GM23248 (cell line): Measurements from ENCODE around the gene CLPTM1L. TPM values are rescaled to one million over a fixed set of nuclear protein-coding genes. Genes with fewer than 3 reads are reported as not detected.
"Not testable (repeated sequence)": the region's sequence is repeated elsewhere in the genome, so short reads cannot be mapped to it uniquely, and the experiment has no call there.

Source experiments
- DNase-seq: peaks from one replicate; pipeline ENCODE4 v3.0.0-alpha.2; 2015
- H2AFZ ChIP-seq: fragments of 200-600 bp; sonication (generic); 2 replicates; pipeline ENCODE4 v1.6.1; 2016; ENCODE audit warnings: antibody characterized with exemption
- H3F3A ChIP-seq: fragments of 200-600 bp; sonication (generic); 2 replicates; pipeline ENCODE4 v1.6.1; 2016; ENCODE audit warnings: mild to moderate bottlenecking, antibody characterized with exemption, mixed run types; ENCODE audit not compliant: insufficient read depth
- H3K27ac ChIP-seq: fragments of 200-600 bp; sonication (generic); 2 replicates; pipeline ENCODE4 v1.5.1; 2016; ENCODE audit warnings: mild to moderate bottlenecking
- H3K27me3 ChIP-seq: fragments of 200-600 bp; sonication (generic); replicated peaks from 2 replicates; pipeline ENCODE4 v1.6.1; 2016; ENCODE audit warnings: mild to moderate bottlenecking; ENCODE audit not compliant: insufficient read depth
- H3K36me3 ChIP-seq: fragments of 200-600 bp; sonication (generic); 2 replicates; pipeline ENCODE4 v1.6.1; 2016; ENCODE audit warnings: low read depth, mild to moderate bottlenecking
- H3K4me1 ChIP-seq: fragments of 200-600 bp; sonication (generic); 2 replicates; pipeline ENCODE4 v1.6.1; 2016; ENCODE audit warnings: mild to moderate bottlenecking; ENCODE audit not compliant: insufficient read depth
- H3K4me2 ChIP-seq: fragments of 200-600 bp; sonication (generic); one replicate; pipeline ENCODE4 v1.6.1; 2016; ENCODE audit warnings: mild to moderate bottlenecking; ENCODE audit not compliant: unreplicated experiment
- H3K4me3 ChIP-seq: fragments of 200-600 bp; sonication (generic); 2 replicates; pipeline ENCODE4 v1.5.1; 2016; ENCODE audit warnings: mild to moderate bottlenecking
- H3K79me2 ChIP-seq: fragments of 200-600 bp; sonication (generic); 2 replicates; pipeline ENCODE4 v1.6.1; 2016; ENCODE audit warnings: mild to moderate bottlenecking; ENCODE audit not compliant: insufficient read depth
- H3K9ac ChIP-seq: fragments of 200-600 bp; sonication (generic); 2 replicates; pipeline ENCODE4 v1.6.1; 2016; ENCODE audit warnings: mild to moderate bottlenecking
- H3K9me2 ChIP-seq: fragments of 200-600 bp; sonication (generic); 2 replicates; pipeline ENCODE4 v1.6.1; 2016; ENCODE audit warnings: mixed run types, mild to moderate bottlenecking, moderate library complexity; ENCODE audit not compliant: insufficient read depth
- H3K9me3 ChIP-seq: fragments of 200-600 bp; sonication (generic); one replicate; pipeline ENCODE4 v1.6.1; 2017; ENCODE audit warnings: low read depth
- H4K20me1 ChIP-seq: fragments of 200-600 bp; sonication (generic); 2 replicates; pipeline ENCODE4 v1.6.0; 2016; ENCODE audit not compliant: insufficient read depth
- EZH2 ChIP-seq: fragments of 200-600 bp; sonication (generic); IDR thresholded peaks from 2 replicates; pipeline ENCODE4 v1.6.1; 2018; ENCODE audit warnings: antibody characterized with exemption, mild to moderate bottlenecking; ENCODE audit not compliant: insufficient read depth, poor library complexity, severe bottlenecking
- EZH2phosphoT487 ChIP-seq: fragments of 200-600 bp; sonication (generic); IDR thresholded peaks from 2 replicates; pipeline ENCODE4 v1.6.1; 2018; ENCODE audit warnings: antibody characterized with exemption, moderate library complexity, mild to moderate bottlenecking, low read depth; ENCODE audit not compliant: insufficient read depth
- WGBS, 2 experiments: methylation state at CpG; one replicate each; pipeline ENCODE4 v1.1.6; 2015 to 2017; ENCODE audit warnings: low lambda C conversion rate in 2 of 2, low coverage in 1 of 2; ENCODE audit errors: missing lambda C conversion rate in 2 of 2; 5-methylcytosine and 5-hydroxymethylcytosine counted together
- in situ Hi-C: fragments of 300-500 bp; cut with MboI; formaldehyde crosslinking; loops from 2 replicates; pipeline ENCODE4 v1.15.0; 2020
- polyA plus RNA-seq: library from polyadenylated mRNA; unstranded; fragments of >200 nt; fragmentation: Nextera tagmentation; extraction: Ambion mirVana; gene quantifications from 2 replicates; pipeline ENCODE4 v1.2.1, GENCODE V29; 2016
- total RNA-seq: library from RNA; depleted of rRNA; stranded (reverse); fragments of >200 nt; shearing (Covaris generic); gene quantifications from 2 replicates; pipeline ENCODE4 v1.2.3, GENCODE V29; 2014

The CLPTM1L gene
- total and polyA plus RNA-seq, 2 experiments from 2014 or later: 25.6 to 135 TPM

GRCh38 chr5:1329111-1329579 lies 15.8 kb downstream of the CLPTM1L start:
- Histone ChIP-seq H3K9me3 (no peaks in the 10 kb centered on the region), H3K9ac (no peak overlapping the region), H3K27me3 (no peaks in the 10 kb centered on the region), H3K4me2 (no peak overlapping the region), H3F3A (peaks cover 46% of the 10 kb centered on the region), H3K4me1 (peaks cover 3% of the 10 kb centered on the region; the same call in 1 of the 2 replicates), H3K36me3 (peaks cover 17% of the 10 kb centered on the region; the same call in 1 of the 2 replicates), H3K27ac (no peak overlapping the region), H4K20me1 (no peaks in the 10 kb centered on the region; the same call in 1 of the 2 replicates), H2AFZ (no peak overlapping the region), H3K9me2 (no peaks in the 10 kb centered on the region), H3K4me3 (no peak overlapping the region), H3K79me2 (0 out of 2 replicates have a peak, but pooled peaks cover 3% of the 10 kb centered on the region)
- TF ChIP-seq EZH2phosphoT487 (no peak), EZH2 (no peak)
- in situ Hi-C loops: no loop called here
- no peak for DNase-seq
- 82 to 91% methylated on average over 9 of the region's 9 CpGs for WGBS, 2 experiments

DNA sequence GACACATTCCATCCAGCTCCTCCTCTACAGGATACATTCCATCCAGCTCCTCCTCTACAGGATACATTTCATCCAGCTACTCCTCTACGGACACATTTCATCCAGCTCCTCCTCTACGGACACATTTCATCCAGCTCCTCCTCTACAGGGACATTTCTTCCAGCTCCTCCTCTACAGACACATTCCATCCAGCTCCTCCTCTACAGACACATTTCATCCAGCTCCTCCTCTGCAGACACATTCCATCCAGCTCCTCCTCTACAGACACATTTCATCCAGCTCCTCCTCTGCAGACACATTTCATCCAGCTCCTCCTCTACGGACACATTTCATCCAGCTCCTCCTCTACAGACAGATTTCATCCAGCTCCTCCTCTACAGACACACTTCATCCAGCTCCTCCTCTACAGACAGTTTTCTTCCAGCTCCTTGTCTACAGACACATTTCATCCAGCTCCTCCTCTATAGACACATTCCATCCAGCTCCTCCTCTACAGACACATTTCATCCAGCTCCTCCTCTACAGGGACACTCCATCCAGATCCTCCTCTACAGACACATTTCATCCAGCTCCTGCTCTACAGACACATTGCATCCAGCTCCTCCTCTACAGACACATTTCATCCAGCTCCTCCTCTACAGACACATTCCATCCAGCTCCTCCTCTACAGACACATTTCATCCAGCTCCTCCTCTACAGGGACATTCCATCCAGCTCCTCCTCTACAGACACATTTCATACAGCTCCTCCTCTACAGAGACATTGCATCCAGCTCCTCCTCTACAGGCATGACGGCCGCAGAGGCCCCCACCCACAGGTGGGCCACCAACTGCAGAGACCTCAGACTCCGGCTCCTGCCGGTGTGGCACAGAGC lies 16.4 kb downstream of the CLPTM1L start:
- Histone ChIP-seq H3K27ac (peak overlapping the region; percentile 30), H3F3A (peaks cover 46% of the 10 kb centered on the region), H3K36me3 (peaks cover 16% of the 10 kb centered on the region; the same call in 1 of the 2 replicates)
- H3K4me1 ChIP-seq, H3K4me2 ChIP-seq, H3K4me3 ChIP-seq, H3K9me2 ChIP-seq, H4K20me1 ChIP-seq, H3K9ac ChIP-seq, H3K79me2 ChIP-seq, H3K9me3 ChIP-seq, in situ Hi-C loops, H2AFZ ChIP-seq, H3K27me3 ChIP-seq: not testable (repeated sequence)
- peak; percentile 28 for DNase-seq
- WGBS, 2 experiments: 30 to 38% methylated on average over 6 to 7 of the region's 7 CpGs

GRCh38 chr5:1326901-1327756 lies 17.8 kb downstream of the CLPTM1L start:
- H3K9ac ChIP-seq, H3K36me3 ChIP-seq, H3K27me3 ChIP-seq, H3K4me3 ChIP-seq, H4K20me1 ChIP-seq, H3K4me1 ChIP-seq, in situ Hi-C loops, H3K9me3 ChIP-seq, H2AFZ ChIP-seq, H3K9me2 ChIP-seq, H3K79me2 ChIP-seq: not testable (repeated sequence)
- WGBS, 2 experiments: 5 to 10% methylated on average over 4 to 6 of the region's 6 CpGs
- H3K27ac ChIP-seq: peak overlapping the region; percentile 69
- H3F3A ChIP-seq: peaks cover 40% of the 10 kb centered on the region
- DNase-seq: peak; percentile 41
- peak overlapping the region; percentile 35 for H3K4me2 ChIP-seq

- peak overlapping the region; percentile 69 for H3K27ac ChIP-seq
- in situ Hi-C loops, H3K4me3 ChIP-seq, H3K36me3 ChIP-seq, H3K27me3 ChIP-seq, H3K79me2 ChIP-seq, H4K20me1 ChIP-seq, H3K4me1 ChIP-seq, H3K9me3 ChIP-seq, H2AFZ ChIP-seq, H3K9ac ChIP-seq, DNase-seq, H3K4me2 ChIP-seq, H3K9me2 ChIP-seq: not testable (repeated sequence)
- H3F3A ChIP-seq: peaks cover 40% of the 10 kb centered on the region
- WGBS, 2 experiments: 3% methylated on average over 5 of the region's 5 CpGs; no CpG with 5 or more reads in 1 of the 2 experiments
Observed at GRCh38 chr5:1326532-1326875, 18.4 kb downstream of the CLPTM1L start.
